Measurements from ENCODE around the gene SATL1. TPM values are rescaled to one million over a fixed set of nuclear protein-coding genes. Genes with fewer than 3 reads are reported as not detected.
A peak's percentile ranks its signal among the peaks of the same experiment; 100 is the strongest.
"Not testable (repeated sequence)": the region's sequence is repeated elsewhere in the genome, so short reads cannot be mapped to it uniquely, and the experiment has no call there.

SATL1 gene
- total RNA-seq, 1 experiment from 2014 or later, result not detected

- ChIA-PET POLR2A (no interaction called here), CTCF (interaction anchor here (0.7 kb wide), 1 partner anchor 19 kb away, joined by 3 read pairs; no protein-coding TSS in a partner anchor), RAD21 (ENCODE audit: low non-redundant PET in 1 of 2, low total read pairs in 2 of 2, uncharacterized antibody in 2 of 2, unreplicated experiment in 2 of 2) (no interaction called here)
- Histone ChIP-seq H3K9me3 (ENCODE audit: control insufficient read depth in 1 of 2, insufficient read depth in 1 of 2, low read depth in 1 of 2, low read length in 2 of 2) (no peaks in the 10 kb centered on the region), H3K9ac (ENCODE audit: low read length) (no peak overlapping the region), H3K27ac (ENCODE audit: low read depth, low read length) (no peak overlapping the region), H4K20me1 (ENCODE audit: insufficient read depth) (no peaks in the 10 kb centered on the region), H3K4me1 (ENCODE audit: control insufficient read depth in 1 of 2, insufficient read depth in 2 of 2, low read length in 2 of 2) (no peaks in the 10 kb centered on the region), H3K9me2 (ENCODE audit: insufficient read depth) (no peaks in the 10 kb centered on the region), H3K4me2 (ENCODE audit: low read length) (no peak overlapping the region), H3K79me2 (ENCODE audit: insufficient read depth, low read length) (no peaks in the 10 kb centered on the region), H3K27me3 (ENCODE audit: insufficient read depth, low read length) (no peaks in the 10 kb centered on the region), H2AFZ (ENCODE audit: low read depth, low read length, poor library complexity, severe bottlenecking) (no peak overlapping the region), H3K4me3 (replicated peaks in 1 of 2; ENCODE audit: low read depth in 1 of 2, low read length in 2 of 2) (no peak overlapping the region), H3K36me3 (ENCODE audit: control insufficient read depth in 1 of 2, insufficient read depth in 2 of 2, low read length in 2 of 2) (no peaks in the 10 kb centered on the region)
- ATAC-seq (peak; percentile 57; the same call in 1 of the 2 replicates), DNase-seq (ENCODE audit: low read depth, low spot score) (no peak)
- TF ChIP-seq SP1 (IDR thresholded peaks at IDR 0.05; ENCODE audit: low read depth) (no peak), CTCF (IDR thresholded peaks at IDR 0.05 in 2 of 3, conservative IDR thresholded peaks at IDR 0.05 in 1 of 3; ENCODE audit: borderline replicate concordance in 1 of 3, insufficient read depth in 1 of 3, low read depth in 2 of 3, low read length in 2 of 3) (peak in 2 of 3 experiments; percentile 4 to 36; a peak in 3 of 6 replicates), CBX3 (IDR thresholded peaks at IDR 0.05; ENCODE audit: low read depth) (no peak), SIN3A (IDR thresholded peaks at IDR 0.05; ENCODE audit: low read depth) (no peak), REST (IDR thresholded peaks at IDR 0.05; ENCODE audit: low read depth) (no peak), JUND (IDR thresholded peaks at IDR 0.05) (no peak)
- intact Hi-C loops (cut with micrococcal nuclease), result no loop called here
- no TSS peak for BruUV-seq (replicated peaks)
Measured at GRCh38 chrX:85288992-85289723, 45.6 kb upstream of the SATL1 start.

GRCh38 chrX:85285286-85285685 lies 41.7 kb upstream of the SATL1 start:
- H3K27me3 ChIP-seq (ENCODE audit: insufficient read depth, low read length); H3K9me2 ChIP-seq (ENCODE audit: insufficient read depth); H3K9me3 ChIP-seq (ENCODE audit: control insufficient read depth in 1 of 2, insufficient read depth in 1 of 2, low read depth in 1 of 2, low read length in 2 of 2); POLR2A ChIA-PET; DNase-seq (ENCODE audit: low read depth, low spot score); H3K4me2 ChIP-seq (ENCODE audit: low read length); H3K4me3 ChIP-seq (replicated peaks in 1 of 2; ENCODE audit: low read depth in 1 of 2, low read length in 2 of 2); H3K79me2 ChIP-seq (ENCODE audit: insufficient read depth, low read length); H3K4me1 ChIP-seq (ENCODE audit: control insufficient read depth in 1 of 2, insufficient read depth in 2 of 2, low read length in 2 of 2); H3K36me3 ChIP-seq (ENCODE audit: control insufficient read depth in 1 of 2, insufficient read depth in 2 of 2, low read length in 2 of 2); CTCF ChIA-PET; ATAC-seq; BruUV-seq (replicated peaks); H4K20me1 ChIP-seq (ENCODE audit: insufficient read depth); H3K27ac ChIP-seq (ENCODE audit: low read depth, low read length); H2AFZ ChIP-seq (ENCODE audit: low read depth, low read length, poor library complexity, severe bottlenecking); intact Hi-C loops (cut with micrococcal nuclease); RAD21 ChIA-PET (ENCODE audit: low non-redundant PET in 1 of 2, low total read pairs in 2 of 2, uncharacterized antibody in 2 of 2, unreplicated experiment in 2 of 2); H3K9ac ChIP-seq (ENCODE audit: low read length): not testable (repeated sequence)

All from HCT116 (cell line).